BLaER1 (cell line): Measurements from ENCODE around the gene BNC2.

Experiments used
- H3K27ac ChIP-seq: shearing (Covaris generic); formaldehyde crosslinking; 2 replicates; pipeline ENCODE4 v1.8.1; 2022
- H3K27me3 ChIP-seq: shearing (Covaris generic); formaldehyde crosslinking; 2 replicates; pipeline ENCODE4 v1.8.1; 2022
- H3K36me3 ChIP-seq: shearing (Covaris generic); formaldehyde crosslinking; 2 replicates; pipeline ENCODE4 v1.8.1; 2022
- H3K4me1 ChIP-seq: shearing (Covaris generic); formaldehyde crosslinking; 2 replicates; pipeline ENCODE4 v1.8.1; 2022
- H3K4me2 ChIP-seq: shearing (Covaris generic); formaldehyde crosslinking; 2 replicates; pipeline ENCODE4 v1.8.1; 2022
- H3K4me3 ChIP-seq: shearing (Covaris generic); formaldehyde crosslinking; 2 replicates; pipeline ENCODE4 v1.8.1; 2022
- H3K9ac ChIP-seq: shearing (Covaris generic); formaldehyde crosslinking; 2 replicates; pipeline ENCODE4 v1.8.1; 2022
- H3K9me3 ChIP-seq: shearing (Covaris generic); formaldehyde crosslinking; 2 replicates; pipeline ENCODE4 v1.8.1; 2022
- H4K20me1 ChIP-seq: shearing (Covaris generic); formaldehyde crosslinking; 2 replicates; pipeline ENCODE4 v1.8.1; 2022
- Cebpa-rat ChIP-seq: shearing (Covaris generic); IDR thresholded peaks from 2 replicates; pipeline ENCODE4 v1.8.1; 2022

Gene BNC2

DNA sequence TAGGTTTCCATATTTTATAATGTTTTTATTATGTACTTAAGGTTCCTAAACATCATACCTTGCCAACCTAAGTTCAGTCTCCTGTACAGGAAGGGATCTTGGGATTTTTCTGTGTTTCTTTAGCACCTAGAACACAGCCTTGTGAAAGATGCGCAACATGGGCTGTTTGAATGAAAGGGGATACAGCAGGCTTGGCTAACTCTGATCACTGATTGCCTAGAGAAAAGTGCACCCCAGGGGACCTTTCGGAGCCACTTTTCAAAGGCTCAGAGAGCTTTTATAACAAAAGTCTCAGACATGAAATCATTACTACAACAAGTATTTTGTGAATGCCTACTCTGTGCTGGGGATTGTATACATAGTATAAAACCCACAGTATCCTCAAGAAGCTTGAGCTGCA, 261.6 kb downstream of the BNC2 start:
- H3K27ac ChIP-seq: no peak overlapping the region
- peaks cover 12% of the 10 kb centered on the region; the same call in 1 of the 2 replicates for H3K9me3 ChIP-seq
- peak overlapping the region; percentile 24; the same call in 1 of the 2 replicates for H3K4me2 ChIP-seq
- H3K27me3 ChIP-seq: no peaks in the 10 kb centered on the region
- TF ChIP-seq Cebpa-rat: no peak
- H3K4me3 ChIP-seq: no peak overlapping the region
- peaks cover 25% of the 10 kb centered on the region; the same call in 1 of the 2 replicates for H3K4me1 ChIP-seq
- H4K20me1 ChIP-seq: no peaks in the 10 kb centered on the region
- H3K9ac ChIP-seq: no peak overlapping the region
- peaks cover 11% of the 10 kb centered on the region; the same call in 1 of the 2 replicates for H3K36me3 ChIP-seq

- no peak overlapping the region for H3K9ac ChIP-seq
- no peak overlapping the region for H3K4me3 ChIP-seq
- no peaks in the 10 kb centered on the region for H3K27me3 ChIP-seq
- H4K20me1 ChIP-seq: no peaks in the 10 kb centered on the region
- H3K4me2 ChIP-seq: peak overlapping the region; percentile 61
- peaks cover 15% of the 10 kb centered on the region; the same call in 1 of the 2 replicates for H3K36me3 ChIP-seq
- no peak overlapping the region for H3K27ac ChIP-seq
- H3K4me1 ChIP-seq: peaks cover 36% of the 10 kb centered on the region
- no peak for TF ChIP-seq Cebpa-rat
- peaks cover 12% of the 10 kb centered on the region; the same call in 1 of the 2 replicates for H3K9me3 ChIP-seq
Observed at GRCh38 chr9:16602494-16602893, 268.0 kb downstream of the BNC2 start.

DNA sequence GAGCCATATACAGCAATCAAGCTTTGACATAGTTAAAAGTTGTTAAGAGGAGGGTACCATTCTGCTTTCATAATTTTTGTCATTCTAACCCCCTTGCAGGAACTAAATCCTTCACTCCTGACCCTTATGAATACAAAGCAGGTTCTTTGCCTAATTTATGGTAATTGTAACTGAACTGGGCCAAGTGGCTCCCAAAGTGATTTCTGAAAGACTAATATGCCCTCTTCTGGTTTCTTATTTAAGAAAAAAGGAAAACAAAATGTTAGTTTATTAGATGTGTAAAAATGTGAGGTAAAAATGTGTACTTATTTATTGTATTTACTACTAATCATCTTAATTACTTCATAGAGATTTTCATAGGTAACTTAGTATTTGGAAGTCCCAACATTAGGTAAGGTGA, 268.5 kb downstream of the BNC2 start:
- peaks cover 9% of the 10 kb centered on the region; the same call in 1 of the 2 replicates for H3K9me3 ChIP-seq
- H3K4me3 ChIP-seq: no peak overlapping the region
- H3K27ac ChIP-seq: no peak overlapping the region
- peak overlapping the region; percentile 61 for H3K4me2 ChIP-seq
- no peak for TF ChIP-seq Cebpa-rat
- H3K36me3 ChIP-seq: peaks cover 13% of the 10 kb centered on the region; the same call in 1 of the 2 replicates
- no peaks in the 10 kb centered on the region for H4K20me1 ChIP-seq
- H3K27me3 ChIP-seq: no peaks in the 10 kb centered on the region
- H3K9ac ChIP-seq: no peak overlapping the region
- H3K4me1 ChIP-seq: peaks cover 33% of the 10 kb centered on the region

- H3K36me3 ChIP-seq: 0 out of 2 replicates have a peak, but pooled peaks cover 4% of the 10 kb centered on the region
- H3K9ac ChIP-seq: no peak overlapping the region
- H4K20me1 ChIP-seq: no peaks in the 10 kb centered on the region
- H3K27ac ChIP-seq: no peak overlapping the region
- no peak for TF ChIP-seq Cebpa-rat
- H3K4me1 ChIP-seq: peaks cover 26% of the 10 kb centered on the region
- H3K27me3 ChIP-seq: no peaks in the 10 kb centered on the region
- no peak overlapping the region for H3K4me3 ChIP-seq
- H3K9me3 ChIP-seq: no peaks in the 10 kb centered on the region
- no peak overlapping the region for H3K4me2 ChIP-seq
Observed at GRCh38 chr9:16598316-16598715, 272.2 kb downstream of the BNC2 start.

DNA sequence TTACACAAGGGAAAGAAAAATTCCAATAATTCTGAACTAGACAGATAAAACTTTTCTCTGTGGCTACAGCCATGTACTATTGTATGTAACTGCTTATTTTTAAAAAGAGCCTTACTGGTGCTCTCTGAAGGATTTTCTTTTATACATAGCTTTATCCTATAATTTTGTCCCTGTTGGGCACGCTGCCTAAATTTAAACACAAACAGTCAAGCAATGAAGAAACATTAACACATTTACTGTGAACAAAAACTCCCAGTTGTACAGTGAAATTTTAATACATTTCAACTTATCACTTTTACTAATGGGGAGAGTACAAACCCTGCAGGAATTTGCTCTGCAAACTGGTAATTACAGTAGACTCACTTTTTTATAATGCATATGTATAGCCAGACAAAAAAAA, 273.3 kb downstream of the BNC2 start:
- no peak overlapping the region for H3K9ac ChIP-seq
- H3K27ac ChIP-seq: no peak overlapping the region
- H3K4me2 ChIP-seq: no peak overlapping the region
- no peak for TF ChIP-seq Cebpa-rat
- no peaks in the 10 kb centered on the region for H3K9me3 ChIP-seq
- H3K4me3 ChIP-seq: no peak overlapping the region
- no peaks in the 10 kb centered on the region for H4K20me1 ChIP-seq
- 0 out of 2 replicates have a peak, but pooled peaks cover 4% of the 10 kb centered on the region for H3K36me3 ChIP-seq
- no peaks in the 10 kb centered on the region for H3K27me3 ChIP-seq
- peaks cover 14% of the 10 kb centered on the region for H3K4me1 ChIP-seq

- H3K9ac ChIP-seq: no peak overlapping the region
- no peaks in the 10 kb centered on the region for H3K9me3 ChIP-seq
- no peaks in the 10 kb centered on the region for H4K20me1 ChIP-seq
- no peak for TF ChIP-seq Cebpa-rat
- H3K4me2 ChIP-seq: no peak overlapping the region
- H3K4me3 ChIP-seq: no peak overlapping the region
- H3K4me1 ChIP-seq: no peaks in the 10 kb centered on the region
- no peak overlapping the region for H3K27ac ChIP-seq
- no peaks in the 10 kb centered on the region for H3K27me3 ChIP-seq
- no peaks in the 10 kb centered on the region for H3K36me3 ChIP-seq
Observed at GRCh38 chr9:16595227-16595626, 275.2 kb downstream of the BNC2 start.

DNA sequence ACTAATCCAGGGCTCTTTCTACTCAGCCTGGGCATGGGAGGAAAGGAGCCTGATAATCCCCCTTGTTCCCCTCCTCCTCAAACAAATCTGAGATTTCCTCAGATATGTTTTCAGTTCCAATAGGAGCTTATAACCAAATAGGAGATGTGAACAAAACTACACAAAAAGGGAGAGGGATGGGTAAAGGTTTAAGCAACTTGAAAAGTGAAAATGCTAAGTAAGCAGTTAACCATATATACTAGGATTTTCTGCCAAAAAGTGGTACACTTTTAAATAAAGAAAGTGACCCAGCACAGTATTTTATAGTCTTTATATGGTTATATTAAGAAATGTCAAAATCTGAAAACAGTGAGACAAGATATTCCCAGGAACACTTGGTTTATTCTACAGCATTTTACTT, 275.7 kb downstream of the BNC2 start:
- Histone ChIP-seq H3K36me3 (no peaks in the 10 kb centered on the region), H3K27ac (no peak overlapping the region), H3K4me2 (no peak overlapping the region), H3K4me1 (no peaks in the 10 kb centered on the region), H3K9me3 (no peaks in the 10 kb centered on the region), H3K9ac (no peak overlapping the region), H3K4me3 (no peak overlapping the region), H3K27me3 (no peaks in the 10 kb centered on the region), H4K20me1 (no peaks in the 10 kb centered on the region)
- TF ChIP-seq Cebpa-rat: no peak

- TF ChIP-seq Cebpa-rat: no peak
- H3K4me1 ChIP-seq: no peaks in the 10 kb centered on the region
- H3K4me2 ChIP-seq: no peak overlapping the region
- no peak overlapping the region for H3K9ac ChIP-seq
- no peaks in the 10 kb centered on the region for H3K27me3 ChIP-seq
- H4K20me1 ChIP-seq: no peaks in the 10 kb centered on the region
- H3K9me3 ChIP-seq: no peaks in the 10 kb centered on the region
- no peak overlapping the region for H3K27ac ChIP-seq
- no peak overlapping the region for H3K4me3 ChIP-seq
- H3K36me3 ChIP-seq: no peaks in the 10 kb centered on the region
Observed at GRCh38 chr9:16593746-16594145, 276.7 kb downstream of the BNC2 start.

DNA sequence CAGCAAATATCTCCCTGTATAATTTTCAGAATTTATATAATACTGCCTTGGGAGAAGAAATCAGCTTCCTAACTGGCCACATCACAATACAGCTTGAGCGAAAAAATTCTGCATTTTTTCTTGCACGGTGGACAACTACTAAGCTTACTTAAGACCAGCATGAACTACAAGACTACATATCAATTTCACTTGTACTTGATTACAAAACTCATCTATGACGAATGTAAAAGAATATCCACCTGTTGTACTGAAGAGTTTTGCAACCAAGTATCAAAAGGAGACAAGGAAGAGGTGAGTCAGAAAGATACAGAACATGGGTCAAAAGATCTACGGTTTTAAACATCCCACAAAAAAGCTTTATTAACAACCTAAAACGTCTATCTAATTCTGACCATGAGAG, 279.4 kb downstream of the BNC2 start:
- H3K36me3 ChIP-seq: no peaks in the 10 kb centered on the region
- no peaks in the 10 kb centered on the region for H3K9me3 ChIP-seq
- H4K20me1 ChIP-seq: no peaks in the 10 kb centered on the region
- TF ChIP-seq Cebpa-rat: no peak
- H3K4me2 ChIP-seq: no peak overlapping the region
- H3K4me3 ChIP-seq: no peak overlapping the region
- H3K4me1 ChIP-seq: peaks cover 7% of the 10 kb centered on the region; the same call in 1 of the 2 replicates
- no peaks in the 10 kb centered on the region for H3K27me3 ChIP-seq
- no peak overlapping the region for H3K9ac ChIP-seq
- no peak overlapping the region for H3K27ac ChIP-seq

- no peak for TF ChIP-seq Cebpa-rat
- Histone ChIP-seq H3K36me3 (peaks cover 19% of the 10 kb centered on the region), H3K27me3 (no peaks in the 10 kb centered on the region), H3K9me3 (no peaks in the 10 kb centered on the region), H3K27ac (no peak overlapping the region), H3K4me1 (peaks cover 8% of the 10 kb centered on the region; the same call in 1 of the 2 replicates), H3K9ac (no peak overlapping the region), H3K4me2 (no peak overlapping the region), H3K4me3 (no peak overlapping the region), H4K20me1 (no peaks in the 10 kb centered on the region)
Observed at GRCh38 chr9:16585591-16585990, 284.9 kb downstream of the BNC2 start.
